Suppressor macrophage treated with lipopolysaccharide for 4 hours (primary cell): ENCODE data around the gene ARMH2.
"Not testable (repeated sequence)": the region's sequence is repeated elsewhere in the genome, so short reads cannot be mapped to it uniquely, and the experiment has no call there.

Experiments
- DNase-seq: peaks from one replicate; pipeline ENCODE4 v3.0.0-alpha.2; 2020

Gene ARMH2

DNA sequence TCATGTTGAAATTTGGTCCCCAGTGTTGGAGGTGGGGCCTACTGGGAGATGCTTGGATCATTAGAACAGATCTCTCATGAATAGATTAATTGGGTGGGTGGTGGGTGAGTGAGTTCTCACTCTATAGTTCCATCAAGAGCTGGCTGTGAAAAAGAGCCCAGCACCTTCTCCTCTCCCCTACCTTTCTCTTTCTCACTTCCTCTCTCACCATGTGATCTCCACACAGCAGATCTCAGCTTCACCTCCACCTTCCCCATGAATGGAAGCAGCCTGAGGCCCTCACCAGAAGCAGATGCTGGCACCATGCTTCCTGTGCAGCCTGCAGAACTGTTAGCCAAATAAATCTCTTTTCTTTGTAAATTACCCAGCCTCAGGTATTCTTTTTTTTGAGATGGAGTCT is 36.9 kb downstream of the ARMH2 start:
- DNase-seq = no peak

DNA sequence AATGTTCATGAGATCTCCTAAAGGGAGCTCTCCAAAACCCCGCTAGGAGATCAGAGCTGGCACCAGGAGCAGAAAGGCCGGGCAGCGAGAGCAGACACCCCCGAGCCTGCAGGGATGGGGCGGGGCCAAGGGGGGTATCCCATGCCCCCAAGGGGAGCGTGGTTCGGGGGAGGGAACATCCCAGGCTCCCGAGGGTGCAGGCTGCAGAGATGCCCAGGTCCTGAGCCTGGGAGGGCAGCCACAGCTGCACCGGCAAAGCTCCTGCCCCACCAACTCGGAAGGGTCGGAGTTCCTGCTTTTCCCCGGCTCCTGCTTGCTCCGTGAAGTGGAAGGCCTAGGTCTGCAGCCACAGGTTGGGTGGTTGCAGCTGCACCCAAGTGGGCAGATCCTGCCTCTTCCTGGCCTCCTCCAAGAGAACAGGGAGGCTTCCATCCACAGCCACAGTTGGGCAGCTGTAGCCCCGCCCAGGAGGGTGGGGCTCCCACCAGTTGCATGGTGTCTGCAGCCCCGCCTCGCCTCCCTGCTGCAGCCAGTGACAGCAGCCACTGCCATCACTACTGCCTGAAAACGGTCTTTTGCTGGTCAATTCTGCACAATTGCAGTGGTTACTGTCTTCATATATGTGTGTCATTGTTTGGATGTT is 37.4 kb downstream of the ARMH2 start:
- DNase-seq = no peak

DNA sequence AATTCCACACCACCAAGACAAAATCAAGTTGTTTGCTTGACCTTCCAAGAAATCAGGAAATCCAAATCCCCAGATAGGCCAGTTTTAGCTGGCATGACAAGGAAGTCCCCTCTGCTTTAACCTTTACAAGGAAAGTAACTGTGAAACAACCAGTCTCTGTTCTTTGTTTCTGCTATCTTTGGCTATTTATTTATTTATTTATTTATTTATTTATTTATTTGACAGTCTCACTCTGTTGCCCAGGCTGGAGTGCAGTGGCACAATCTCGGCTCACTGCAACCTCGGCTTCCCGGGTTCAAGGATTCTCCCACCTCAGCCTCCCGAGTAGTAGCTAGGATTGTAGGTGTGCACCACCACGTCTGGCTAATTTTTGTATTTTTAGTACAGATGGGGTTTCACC is 38.5 kb downstream of the ARMH2 start:
- no peak for DNase-seq

DNA sequence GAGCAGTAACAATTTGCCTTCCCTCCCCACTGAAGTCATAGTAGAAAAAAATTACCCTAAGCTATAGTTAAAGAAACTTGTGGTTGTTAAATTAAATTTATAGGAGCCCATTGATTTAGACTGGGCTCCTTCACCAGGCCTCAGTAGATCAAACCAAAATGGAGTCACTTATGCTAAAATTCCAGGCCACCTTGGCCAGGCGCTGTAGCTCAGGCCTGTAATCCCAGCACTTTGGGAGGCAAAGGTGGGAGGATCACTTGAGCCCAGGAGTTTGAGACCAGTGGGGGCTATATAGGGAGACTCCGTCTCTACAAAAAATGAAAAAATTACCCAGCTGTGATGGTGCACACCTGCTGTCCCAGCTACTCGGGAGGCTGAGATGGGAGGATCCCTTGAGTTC is 39.0 kb downstream of the ARMH2 start:
- DNase-seq = no peak

DNA sequence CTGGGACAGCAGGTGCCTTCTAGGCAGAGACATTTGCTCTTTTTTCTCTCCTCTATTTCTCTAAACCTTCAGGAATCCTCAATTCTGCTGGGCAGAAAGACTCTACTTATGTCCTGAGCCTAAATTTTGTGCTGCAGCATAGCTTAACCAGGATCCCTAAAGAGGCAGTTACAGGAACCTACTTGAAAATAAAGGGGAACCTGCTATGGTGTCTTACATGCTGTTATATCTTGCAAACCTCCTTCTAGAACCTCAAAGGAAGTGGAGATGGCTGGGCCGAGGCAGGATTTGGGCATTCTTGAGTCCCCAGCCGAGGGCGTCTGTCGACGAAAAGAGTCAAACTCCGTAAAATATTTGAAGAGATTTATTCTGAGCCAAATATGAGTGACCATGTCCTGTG is 41.1 kb downstream of the ARMH2 start:
- DNase-seq = no peak

DNA sequence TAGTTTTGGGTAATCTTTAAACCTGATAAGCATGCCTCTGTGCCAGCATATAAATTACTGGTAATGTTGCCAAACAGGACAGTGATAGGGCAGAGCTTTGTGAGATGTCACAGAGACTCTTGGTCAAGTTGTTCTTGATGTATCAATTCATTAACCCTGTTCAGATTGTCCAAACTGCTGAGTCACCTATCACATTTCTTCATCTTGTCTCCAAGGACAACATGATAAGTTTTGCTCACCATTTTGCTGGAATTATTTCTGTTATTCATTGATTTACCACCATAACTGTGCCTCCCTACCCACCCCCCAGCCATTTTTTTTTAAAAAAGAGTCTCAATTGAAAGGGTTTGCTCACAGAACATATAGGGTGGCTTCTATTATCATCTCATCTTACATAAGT is 43.4 kb downstream of the ARMH2 start:
- DNase-seq = no peak

DNA sequence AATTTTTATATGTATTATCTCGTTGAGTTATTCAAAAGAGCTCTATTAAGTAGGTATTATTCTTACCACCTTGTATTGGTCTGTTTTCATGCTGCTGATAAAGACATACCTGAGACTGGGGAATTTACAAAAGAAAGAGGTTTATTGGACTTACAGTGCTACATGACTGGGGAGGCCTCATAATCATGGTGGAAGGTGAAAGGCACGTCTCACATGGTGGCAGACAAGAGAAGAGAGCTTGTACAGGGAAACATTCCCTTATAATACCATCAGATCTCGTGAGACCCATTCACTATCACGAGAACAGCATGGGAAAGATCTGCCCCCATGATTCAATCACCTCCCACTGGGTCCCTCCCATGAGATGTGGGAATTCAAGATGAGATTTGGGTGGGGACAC is 44.3 kb downstream of the ARMH2 start:
- not testable (repeated sequence) for DNase-seq

DNA sequence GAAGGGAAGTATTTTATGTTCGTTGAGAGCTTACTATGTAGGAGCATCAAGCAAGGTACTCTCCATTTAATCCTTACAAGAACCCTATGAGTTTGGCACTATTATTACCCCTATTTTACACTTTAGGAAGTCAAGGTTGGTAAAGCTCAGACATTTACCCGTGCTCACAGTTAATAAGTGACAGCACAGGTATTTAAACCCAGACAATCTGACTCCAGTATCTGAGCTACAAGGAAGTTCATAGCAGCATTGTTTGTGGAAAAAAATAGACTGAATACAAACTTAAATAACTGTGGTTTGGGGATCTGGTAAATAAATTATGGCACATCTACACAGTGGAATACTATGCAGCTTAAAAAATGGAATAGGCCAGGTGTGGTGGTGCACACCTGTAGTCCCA is 45.2 kb downstream of the ARMH2 start:
- no peak for DNase-seq

DNA sequence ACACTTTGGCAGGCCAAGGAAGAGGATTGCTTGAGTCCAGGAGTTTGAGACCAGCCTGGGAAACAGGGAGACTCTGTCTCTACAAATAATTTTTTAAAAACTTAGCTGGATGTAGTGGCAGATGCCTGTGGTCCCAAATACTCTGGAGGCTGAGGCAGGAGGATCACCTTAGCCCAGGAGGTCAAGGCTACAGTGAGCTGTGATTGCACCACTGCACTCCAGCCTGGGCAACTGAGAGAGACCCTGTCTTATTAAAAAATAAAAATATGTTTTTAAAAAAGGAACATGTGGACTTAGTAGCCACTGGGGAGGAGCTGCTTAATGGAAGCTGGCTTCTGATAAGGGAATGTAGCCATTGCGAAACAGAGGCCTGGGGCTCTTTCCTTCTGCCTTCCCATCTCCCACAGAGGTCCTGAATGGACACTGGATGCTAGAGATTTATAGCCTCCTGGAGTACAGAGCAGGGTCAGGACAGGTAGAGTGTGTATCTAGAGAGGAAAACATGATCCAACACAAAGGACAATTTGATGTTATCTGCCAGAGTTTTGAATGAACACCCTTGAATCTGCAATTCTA is 45.7 kb downstream of the ARMH2 start:
- DNase-seq = no peak

DNA sequence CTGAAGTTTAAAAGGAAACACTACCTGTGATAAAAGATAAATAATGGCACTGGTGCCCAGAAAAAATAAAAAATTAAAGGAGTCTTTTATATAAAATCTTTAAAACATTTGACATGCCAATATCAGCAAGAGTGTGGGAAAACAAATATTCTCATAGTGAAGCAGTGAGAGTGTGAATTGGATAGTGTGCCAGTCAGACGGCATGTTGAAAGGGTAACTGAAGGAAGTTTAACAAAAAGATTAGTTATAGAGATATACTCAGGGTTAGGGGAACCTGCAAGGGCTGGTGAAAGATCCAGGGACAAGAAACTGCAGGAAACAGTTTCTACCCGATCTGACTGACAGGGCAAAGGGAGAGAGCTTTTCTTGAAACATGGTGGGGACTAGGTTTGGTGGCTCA is 46.2 kb downstream of the ARMH2 start:
- DNase-seq = no peak

DNA sequence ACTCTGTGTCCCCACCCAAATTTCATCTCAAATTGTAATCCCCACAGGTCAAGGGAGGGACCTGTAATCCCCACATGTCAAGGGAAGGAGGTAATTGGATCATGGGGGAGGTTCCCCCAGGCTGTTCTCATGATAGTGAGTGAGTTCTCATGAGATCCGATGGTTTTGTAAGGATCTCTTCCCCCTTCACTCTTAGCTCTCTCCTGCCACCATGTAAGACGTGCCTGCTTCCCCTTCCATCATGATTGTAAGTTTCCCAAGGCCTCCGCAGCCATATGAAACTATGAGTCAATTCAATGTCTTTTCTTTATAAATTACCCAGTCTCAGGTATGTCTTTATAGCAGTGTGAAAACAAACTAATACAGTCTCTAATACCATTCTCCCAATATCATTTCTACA is 47.8 kb downstream of the ARMH2 start:
- DNase-seq = not testable (repeated sequence)

DNA sequence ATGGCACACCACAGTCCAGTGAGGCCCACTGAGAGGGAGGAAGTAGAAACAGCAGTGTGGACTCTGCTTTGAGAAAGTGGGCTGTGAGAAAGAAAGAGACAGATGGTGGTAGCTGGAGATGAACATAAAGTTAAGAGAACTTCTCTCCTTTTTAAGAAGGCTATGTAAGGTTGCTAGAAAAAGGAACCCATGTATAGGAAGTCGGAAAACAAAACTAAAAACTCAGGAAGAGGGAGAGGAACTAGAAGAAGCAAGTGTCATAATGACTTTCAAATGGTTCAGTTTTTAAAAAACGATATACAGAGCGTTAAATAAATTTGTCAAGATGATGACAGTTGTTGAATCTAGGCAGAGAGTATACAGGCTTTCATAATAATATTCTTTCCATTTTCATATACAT is 49.4 kb downstream of the ARMH2 start:
- DNase-seq = peak; percentile 67
